A549 (cell line): ENCODE data around the gene SYTL3.

Experiments
- CEBPB ChIP-seq, 2 experiments: fragments of >200 bp in 1 of 2; sonication (Bioruptor Twin) in 1 of 2; formaldehyde crosslinking in 1 of 2; IDR thresholded peaks; 2 replicates each; pipeline ENCODE4 v1.6.1; 2012 to 2016
- HDAC2 ChIP-seq: fragments of 200-600 bp; sonication (generic); IDR thresholded peaks from 2 replicates; pipeline ENCODE4 v1.6.1; 2016
- MYC ChIP-seq: IDR thresholded peaks from 2 replicates; pipeline ENCODE4 v1.6.1; 2012; ENCODE audit warnings: mild to moderate bottlenecking, inconsistent platforms, low read length, improper control_type of control experiment, borderline replicate concordance
- POLR2A ChIP-seq: IDR thresholded peaks from 2 replicates; pipeline ENCODE4 v1.6.1; 2012; ENCODE audit warnings: mild to moderate bottlenecking, low read length
- SREBF2 ChIP-seq: fragments of 450-650 bp; IDR thresholded peaks from 2 replicates; pipeline ENCODE4 v1.6.1; 2014; ENCODE audit warnings: mild to moderate bottlenecking, moderate library complexity
- TF ChIP-seq, protein P1 (sequence below): fragments of >200 bp; sonication (Bioruptor Twin); formaldehyde crosslinking; IDR thresholded peaks from 3 replicates; pipeline ENCODE4 v1.5.1; 2016
- TF ChIP-seq, protein P2 (sequence below): fragments of 450-650 bp; IDR thresholded peaks from 2 replicates; pipeline ENCODE4 v1.6.1; 2014; ENCODE audit warnings: antibody characterized with exemption
- TF ChIP-seq, protein P3 (sequence below): fragments of 200-600 bp; sonication (generic); IDR thresholded peaks from 2 replicates; pipeline ENCODE4 v1.6.1; 2016; ENCODE audit warnings: antibody characterized with exemption, mild to moderate bottlenecking, moderate library complexity
- TF ChIP-seq, protein P4 (sequence below): IDR thresholded peaks from 2 replicates; pipeline ENCODE4 v1.6.1; 2012
- TF ChIP-seq, protein P5 (sequence below): fragments of 150-350 bp; IDR thresholded peaks from 2 replicates; pipeline ENCODE4 v1.6.1; 2014; ENCODE audit warnings: low read depth, mild to moderate bottlenecking, low read length

DNA sequence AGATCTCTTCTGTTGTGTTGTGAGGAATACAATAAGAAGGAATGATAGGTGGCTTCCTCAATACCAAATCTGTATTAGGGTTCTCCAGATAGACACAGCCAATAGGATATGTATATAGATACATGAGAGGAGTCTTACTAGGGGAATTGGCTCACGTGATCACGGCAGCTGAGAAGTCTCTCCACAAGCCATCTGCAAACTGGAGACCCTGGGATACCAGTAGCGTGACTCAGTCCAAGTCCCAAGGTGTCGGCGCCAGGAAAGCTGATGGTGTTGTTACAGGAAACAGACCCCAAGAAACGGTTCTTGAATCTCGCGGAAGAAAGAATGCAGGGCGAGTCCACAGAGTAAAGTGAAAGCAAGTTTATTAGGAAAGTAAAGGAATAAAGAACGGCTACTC lies 61.4 kb downstream of the SYTL3 start:
- TF ChIP-seq, protein P1, sequence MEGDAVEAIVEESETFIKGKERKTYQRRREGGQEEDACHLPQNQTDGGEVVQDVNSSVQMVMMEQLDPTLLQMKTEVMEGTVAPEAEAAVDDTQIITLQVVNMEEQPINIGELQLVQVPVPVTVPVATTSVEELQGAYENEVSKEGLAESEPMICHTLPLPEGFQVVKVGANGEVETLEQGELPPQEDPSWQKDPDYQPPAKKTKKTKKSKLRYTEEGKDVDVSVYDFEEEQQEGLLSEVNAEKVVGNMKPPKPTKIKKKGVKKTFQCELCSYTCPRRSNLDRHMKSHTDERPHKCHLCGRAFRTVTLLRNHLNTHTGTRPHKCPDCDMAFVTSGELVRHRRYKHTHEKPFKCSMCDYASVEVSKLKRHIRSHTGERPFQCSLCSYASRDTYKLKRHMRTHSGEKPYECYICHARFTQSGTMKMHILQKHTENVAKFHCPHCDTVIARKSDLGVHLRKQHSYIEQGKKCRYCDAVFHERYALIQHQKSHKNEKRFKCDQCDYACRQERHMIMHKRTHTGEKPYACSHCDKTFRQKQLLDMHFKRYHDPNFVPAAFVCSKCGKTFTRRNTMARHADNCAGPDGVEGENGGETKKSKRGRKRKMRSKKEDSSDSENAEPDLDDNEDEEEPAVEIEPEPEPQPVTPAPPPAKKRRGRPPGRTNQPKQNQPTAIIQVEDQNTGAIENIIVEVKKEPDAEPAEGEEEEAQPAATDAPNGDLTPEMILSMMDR = no peak
- TF ChIP-seq MYC = no peak
- TF ChIP-seq, protein P2, sequence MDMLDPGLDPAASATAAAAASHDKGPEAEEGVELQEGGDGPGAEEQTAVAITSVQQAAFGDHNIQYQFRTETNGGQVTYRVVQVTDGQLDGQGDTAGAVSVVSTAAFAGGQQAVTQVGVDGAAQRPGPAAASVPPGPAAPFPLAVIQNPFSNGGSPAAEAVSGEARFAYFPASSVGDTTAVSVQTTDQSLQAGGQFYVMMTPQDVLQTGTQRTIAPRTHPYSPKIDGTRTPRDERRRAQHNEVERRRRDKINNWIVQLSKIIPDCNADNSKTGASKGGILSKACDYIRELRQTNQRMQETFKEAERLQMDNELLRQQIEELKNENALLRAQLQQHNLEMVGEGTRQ = no peak
- TF ChIP-seq CEBPB (IDR thresholded peaks at IDR 0.05) = no peak
- TF ChIP-seq, protein P3, sequence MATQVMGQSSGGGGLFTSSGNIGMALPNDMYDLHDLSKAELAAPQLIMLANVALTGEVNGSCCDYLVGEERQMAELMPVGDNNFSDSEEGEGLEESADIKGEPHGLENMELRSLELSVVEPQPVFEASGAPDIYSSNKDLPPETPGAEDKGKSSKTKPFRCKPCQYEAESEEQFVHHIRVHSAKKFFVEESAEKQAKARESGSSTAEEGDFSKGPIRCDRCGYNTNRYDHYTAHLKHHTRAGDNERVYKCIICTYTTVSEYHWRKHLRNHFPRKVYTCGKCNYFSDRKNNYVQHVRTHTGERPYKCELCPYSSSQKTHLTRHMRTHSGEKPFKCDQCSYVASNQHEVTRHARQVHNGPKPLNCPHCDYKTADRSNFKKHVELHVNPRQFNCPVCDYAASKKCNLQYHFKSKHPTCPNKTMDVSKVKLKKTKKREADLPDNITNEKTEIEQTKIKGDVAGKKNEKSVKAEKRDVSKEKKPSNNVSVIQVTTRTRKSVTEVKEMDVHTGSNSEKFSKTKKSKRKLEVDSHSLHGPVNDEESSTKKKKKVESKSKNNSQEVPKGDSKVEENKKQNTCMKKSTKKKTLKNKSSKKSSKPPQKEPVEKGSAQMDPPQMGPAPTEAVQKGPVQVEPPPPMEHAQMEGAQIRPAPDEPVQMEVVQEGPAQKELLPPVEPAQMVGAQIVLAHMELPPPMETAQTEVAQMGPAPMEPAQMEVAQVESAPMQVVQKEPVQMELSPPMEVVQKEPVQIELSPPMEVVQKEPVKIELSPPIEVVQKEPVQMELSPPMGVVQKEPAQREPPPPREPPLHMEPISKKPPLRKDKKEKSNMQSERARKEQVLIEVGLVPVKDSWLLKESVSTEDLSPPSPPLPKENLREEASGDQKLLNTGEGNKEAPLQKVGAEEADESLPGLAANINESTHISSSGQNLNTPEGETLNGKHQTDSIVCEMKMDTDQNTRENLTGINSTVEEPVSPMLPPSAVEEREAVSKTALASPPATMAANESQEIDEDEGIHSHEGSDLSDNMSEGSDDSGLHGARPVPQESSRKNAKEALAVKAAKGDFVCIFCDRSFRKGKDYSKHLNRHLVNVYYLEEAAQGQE = no peak
- TF ChIP-seq, protein P4, sequence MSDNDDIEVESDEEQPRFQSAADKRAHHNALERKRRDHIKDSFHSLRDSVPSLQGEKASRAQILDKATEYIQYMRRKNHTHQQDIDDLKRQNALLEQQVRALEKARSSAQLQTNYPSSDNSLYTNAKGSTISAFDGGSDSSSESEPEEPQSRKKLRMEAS = no peak
- no peak for TF ChIP-seq POLR2A
- no peak for TF ChIP-seq SREBF2
- no peak for TF ChIP-seq HDAC2
- TF ChIP-seq, protein P5, sequence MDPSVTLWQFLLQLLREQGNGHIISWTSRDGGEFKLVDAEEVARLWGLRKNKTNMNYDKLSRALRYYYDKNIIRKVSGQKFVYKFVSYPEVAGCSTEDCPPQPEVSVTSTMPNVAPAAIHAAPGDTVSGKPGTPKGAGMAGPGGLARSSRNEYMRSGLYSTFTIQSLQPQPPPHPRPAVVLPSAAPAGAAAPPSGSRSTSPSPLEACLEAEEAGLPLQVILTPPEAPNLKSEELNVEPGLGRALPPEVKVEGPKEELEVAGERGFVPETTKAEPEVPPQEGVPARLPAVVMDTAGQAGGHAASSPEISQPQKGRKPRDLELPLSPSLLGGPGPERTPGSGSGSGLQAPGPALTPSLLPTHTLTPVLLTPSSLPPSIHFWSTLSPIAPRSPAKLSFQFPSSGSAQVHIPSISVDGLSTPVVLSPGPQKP = no peak
